Stimulated activated CD8-positive, alpha-beta memory T cell treated with anti-CD3 and anti-CD28 coated beads, Interleukin-2, amount 100 ng/mL, for 1 hour (primary cell): ENCODE results near the gene RPLP1.

Experiments
- DNase-seq, 2 donors: peaks; one replicate each; pipeline ENCODE4 v3.0.0-alpha.2; 2020; ENCODE audit warnings: low read depth in 2 of 2

RPLP1 gene

DNA sequence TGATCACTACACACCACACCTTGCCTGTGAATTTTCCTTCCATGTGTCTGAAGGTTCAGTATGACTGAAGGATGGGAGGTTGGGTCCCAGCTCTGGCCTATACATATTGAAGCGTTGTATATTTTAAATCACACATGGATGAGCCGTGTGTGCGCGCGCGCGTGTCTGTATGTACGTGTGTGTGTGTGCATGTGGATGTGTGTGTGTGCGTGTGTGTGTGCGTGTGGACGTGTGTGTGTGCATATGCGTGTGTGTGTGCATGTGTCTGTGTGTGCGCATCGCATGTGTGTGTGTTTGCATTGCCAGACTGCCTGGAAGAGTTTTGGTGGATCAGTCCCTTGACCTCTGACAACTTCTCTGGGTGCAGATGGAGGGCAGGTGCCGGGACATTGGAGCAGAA is 45.7 kb downstream of the RPLP1 start:
- DNase-seq: no peak

DNA sequence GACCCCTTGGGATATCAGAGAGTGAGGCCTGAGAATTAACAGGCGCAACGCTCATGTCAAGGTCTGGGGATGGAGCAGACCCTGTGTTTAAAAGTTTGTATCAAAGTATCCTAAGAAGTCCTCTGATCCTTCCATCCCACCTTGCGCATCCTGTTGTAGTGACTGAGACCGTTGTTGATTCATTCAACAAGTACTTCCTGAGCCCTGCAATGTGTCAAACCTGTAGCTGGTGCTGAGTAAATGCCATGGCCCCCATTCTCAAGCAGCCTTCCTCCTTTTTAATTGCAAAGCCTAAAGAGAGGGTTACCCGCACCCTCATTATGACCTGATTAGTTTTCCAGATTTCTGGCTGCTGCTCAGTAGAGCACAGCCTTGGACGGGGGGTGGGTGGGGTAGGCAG is 46.4 kb downstream of the RPLP1 start:
- DNase-seq: no peak

DNA sequence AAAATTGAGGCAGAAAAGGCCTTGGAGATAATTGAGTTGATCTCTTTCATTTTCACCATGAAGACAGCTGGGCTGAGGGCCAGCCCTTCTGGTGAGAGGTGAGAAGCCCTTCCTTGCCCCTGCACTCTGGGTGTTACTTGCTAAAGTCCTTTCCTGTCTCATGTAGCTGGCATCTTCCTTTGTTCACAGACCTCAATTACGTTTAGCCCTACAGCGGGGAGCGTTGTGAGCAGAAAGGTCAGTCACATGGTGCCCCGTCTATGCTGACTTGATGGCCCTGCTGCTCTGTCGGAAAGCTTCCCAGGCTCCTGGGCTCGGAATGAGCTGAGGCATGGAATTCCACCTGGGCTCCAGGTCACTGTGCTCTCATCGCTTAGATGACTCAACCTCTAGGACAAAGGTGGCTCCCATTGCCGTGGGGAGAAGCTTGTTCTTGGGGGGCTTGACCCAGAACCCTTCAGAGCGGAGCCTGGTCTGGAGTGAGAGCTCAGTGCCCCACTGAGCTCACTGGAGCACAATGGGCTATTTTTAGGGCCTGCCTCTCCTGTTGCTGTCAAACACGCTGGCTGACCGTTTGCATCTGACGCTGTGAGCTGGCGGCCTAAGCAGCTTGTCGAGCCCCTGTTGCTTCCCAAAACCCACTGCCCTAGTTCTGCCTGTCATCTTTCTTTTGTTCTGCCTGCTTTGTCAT is 47.0 kb downstream of the RPLP1 start:
- DNase-seq: no peak

DNA sequence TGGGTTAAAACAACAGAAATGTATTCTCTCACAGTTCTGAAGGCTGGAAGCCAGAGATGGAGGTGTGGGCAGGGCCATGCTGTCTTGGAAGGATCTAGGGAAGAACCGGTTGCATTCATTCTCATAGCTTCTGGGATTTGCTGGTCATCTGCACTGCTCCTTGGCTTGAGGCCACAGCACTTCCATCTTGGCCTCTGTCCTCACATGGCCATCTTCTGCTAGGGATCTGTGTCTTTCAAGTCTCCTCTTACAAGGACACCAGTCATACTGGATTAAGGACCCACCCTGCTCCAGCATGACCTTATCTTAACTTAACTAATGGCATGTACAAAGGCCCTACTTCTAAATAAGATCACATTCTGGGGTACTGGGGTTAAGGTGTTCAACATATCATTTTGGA is 47.7 kb downstream of the RPLP1 start:
- DNase-seq: no peak

DNA sequence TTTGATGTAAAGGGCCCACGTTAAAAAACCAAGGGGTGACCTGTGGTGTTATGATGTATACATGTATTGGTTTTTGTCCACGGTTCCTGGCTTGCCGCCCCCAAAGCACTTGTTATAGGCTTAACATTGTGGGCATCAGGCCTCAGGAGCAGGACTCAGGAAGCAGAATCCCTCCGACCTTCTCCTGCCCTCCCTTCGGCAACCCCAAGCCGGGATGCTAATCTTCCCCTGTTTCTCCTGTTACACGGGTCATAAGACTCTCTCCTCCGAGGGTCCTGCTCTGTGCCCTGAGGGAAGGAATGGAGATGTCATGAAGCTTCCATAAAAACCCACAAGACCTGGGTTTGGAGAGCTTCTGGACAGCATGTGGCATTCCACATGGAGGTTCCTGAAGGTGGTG is 48.8 kb downstream of the RPLP1 start:
- no peak for DNase-seq

DNA sequence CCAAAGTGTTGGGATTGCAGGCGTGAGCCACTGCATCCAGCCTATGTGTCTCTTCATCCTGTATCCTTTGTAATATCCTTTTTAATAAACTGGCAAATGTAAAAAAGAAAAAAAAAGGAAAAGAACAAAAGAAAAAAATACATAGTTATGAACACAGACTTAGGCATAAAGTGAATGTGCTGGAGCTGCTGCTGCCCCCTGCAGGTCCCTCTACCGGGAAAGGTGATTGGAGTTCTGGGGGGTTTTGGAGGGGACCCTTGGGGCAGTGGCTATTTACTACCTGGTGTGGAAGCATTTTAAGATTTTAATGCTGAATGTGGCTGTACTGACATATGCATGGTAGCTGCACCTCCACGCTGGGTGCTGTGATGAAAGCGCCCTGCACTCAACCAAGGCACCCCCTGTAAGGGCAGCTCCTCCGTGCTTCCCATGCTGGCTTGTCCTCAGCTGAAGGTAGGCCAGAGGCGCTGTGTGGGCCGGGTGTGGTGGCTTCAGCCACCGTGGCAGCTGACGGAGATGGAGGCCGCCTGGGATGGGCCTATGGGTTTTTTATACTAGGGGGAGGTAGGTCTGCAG is 49.9 kb downstream of the RPLP1 start:
- no peak for DNase-seq

DNA sequence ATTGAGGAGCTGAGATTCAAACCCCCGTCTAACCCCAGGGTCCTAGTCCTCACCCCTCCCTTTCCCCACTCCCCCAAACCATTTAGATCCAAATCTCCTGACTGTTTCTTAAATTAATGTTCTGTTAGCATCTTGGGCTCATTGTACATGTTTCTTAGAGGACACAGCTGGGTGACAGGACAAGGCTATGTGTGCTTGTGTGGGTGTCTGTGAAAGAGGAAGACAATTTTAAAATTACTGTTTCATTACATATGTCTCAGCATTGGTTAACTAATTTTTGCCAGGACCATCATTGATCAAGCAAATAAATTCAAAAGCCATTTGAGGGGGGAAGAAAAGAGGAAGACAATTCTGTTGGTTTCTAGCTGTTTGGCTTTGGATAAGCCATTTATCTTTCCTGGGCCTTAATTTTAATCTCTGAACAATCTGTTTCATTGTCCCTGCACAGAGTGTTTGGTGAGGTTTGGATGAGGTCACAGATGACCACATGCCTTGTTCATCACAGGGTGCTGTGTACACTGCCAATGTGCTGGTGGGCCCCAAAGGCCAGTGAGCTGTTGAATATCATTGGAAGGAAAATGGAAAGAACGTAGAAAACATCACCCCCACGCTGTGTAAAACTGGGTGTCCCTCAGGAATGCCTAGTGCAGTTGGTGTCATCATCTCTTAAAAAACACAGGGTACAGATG is 51.9 kb downstream of the RPLP1 start:
- no peak for DNase-seq
